ENCODE results near the gene RNASEL.

Gene RNASEL

GRCh38 chr1:182588500-182589396 is at the start of gene RNASEL:
Gene RNASEL (minus strand): TSS chr1:182589256. CDS start chr1:182586806, 2,450 bp downstream.
- peak; percentile 83 for DNase-seq

- DNase-seq, result no peak
These were observed 48.7 kb upstream of the RNASEL start for GRCh38 chr1:182637769-182638168.

GRCh38 chr1:182635871-182636270 is 46.8 kb upstream of the RNASEL start:
- no peak for DNase-seq

- DNase-seq, result no peak
These were observed 45.4 kb upstream of the RNASEL start for GRCh38 chr1:182634306-182635072.

- DNase-seq, result no peak
These were observed 44.7 kb upstream of the RNASEL start for GRCh38 chr1:182633657-182634281.

- DNase-seq, result no peak
These were observed 44.0 kb upstream of the RNASEL start for GRCh38 chr1:182633031-182633430.

GRCh38 chr1:182632441-182632857 is 43.4 kb upstream of the RNASEL start:
- peak; percentile 34 for DNase-seq

- no peak for DNase-seq
These were observed 42.9 kb upstream of the RNASEL start for GRCh38 chr1:182631954-182632353.

- no peak for DNase-seq
These were observed 42.1 kb upstream of the RNASEL start for GRCh38 chr1:182631053-182631677.

GRCh38 chr1:182630586-182630985 is 41.5 kb upstream of the RNASEL start:
- no peak for DNase-seq

GRCh38 chr1:182629499-182630096 is 40.5 kb upstream of the RNASEL start:
- DNase-seq, result peak; percentile 65

- DNase-seq, result no peak
These were observed 40.0 kb upstream of the RNASEL start for GRCh38 chr1:182629080-182629479.

GRCh38 chr1:182628657-182629056 is 39.6 kb upstream of the RNASEL start:
- DNase-seq, result no peak

- no peak for DNase-seq
These were observed 38.6 kb upstream of the RNASEL start for GRCh38 chr1:182627622-182628021.

GRCh38 chr1:182626527-182626926 is 37.5 kb upstream of the RNASEL start:
- DNase-seq, result peak; percentile 71

- no peak for DNase-seq
These were observed 36.9 kb upstream of the RNASEL start for GRCh38 chr1:182625719-182626504.

GRCh38 chr1:182625024-182625423 is 36.0 kb upstream of the RNASEL start:
- DNase-seq, result no peak

- DNase-seq, result peak; percentile 34
These were observed 35.5 kb upstream of the RNASEL start for GRCh38 chr1:182624577-182624976.

- DNase-seq, result no peak
These were observed 34.0 kb upstream of the RNASEL start for GRCh38 chr1:182622901-182623528.

- peak; percentile 70 for DNase-seq
These were observed 32.9 kb upstream of the RNASEL start for GRCh38 chr1:182621906-182622305.

- DNase-seq, result no peak
These were observed 32.0 kb upstream of the RNASEL start for GRCh38 chr1:182620924-182621585.
